Measurements from ENCODE around the gene WDR6.
"Not testable (repeated sequence)": the region's sequence is repeated elsewhere in the genome, so short reads cannot be mapped to it uniquely, and the experiment has no call there.

WDR6 gene

DNA sequence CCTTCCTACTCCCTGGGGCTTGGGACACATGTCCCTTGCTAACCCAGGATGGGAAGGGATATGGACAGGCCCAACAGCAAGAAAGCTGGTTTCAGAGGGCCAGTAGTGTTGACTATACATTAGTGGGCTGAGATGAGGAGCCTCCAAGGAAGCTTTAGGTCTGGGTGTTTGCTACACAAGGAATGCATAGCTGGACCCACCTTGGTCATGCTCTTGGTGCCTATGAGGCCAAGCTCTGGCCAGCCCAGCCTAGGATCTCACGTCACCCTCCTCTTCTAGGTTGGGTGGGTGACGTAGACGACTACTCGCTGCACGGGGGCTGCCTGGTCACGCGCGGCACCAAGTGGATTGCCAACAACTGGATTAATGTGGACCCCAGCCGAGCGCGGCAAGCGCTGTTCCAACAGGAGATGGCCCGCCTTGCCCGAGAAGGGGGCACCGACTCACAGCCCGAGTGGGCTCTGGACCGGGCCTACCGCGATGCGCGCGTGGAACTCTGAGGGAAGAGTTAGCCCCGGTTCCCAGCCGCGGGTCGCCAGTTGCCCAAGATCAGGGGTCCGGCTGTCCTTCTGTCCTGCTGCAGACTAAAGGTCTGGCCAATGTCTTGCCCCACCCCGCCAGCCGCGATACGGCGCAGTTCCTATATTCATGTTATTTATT, 653 bp upstream of the WDR6 start:
- Histone ChIP-seq H3K27ac (ENCODE audit: insufficient read depth in 1 of 2, low read depth in 1 of 2, low read length in 2 of 2, poor library complexity in 1 of 2, severe bottlenecking in 2 of 2) (peak overlapping the region in 1 of 2 experiments; percentile 94), H3K36me3 (ENCODE audit: control insufficient read depth in 4 of 4, insufficient read depth in 4 of 4, low read length in 3 of 4) (peaks cover 0 to 20% (median 9%) of the 10 kb centered on the region in 4 experiments), H3K9me3 (ENCODE audit: control extremely low read depth in 1 of 5, control insufficient read depth in 4 of 5, insufficient read depth in 2 of 5, low read depth in 1 of 5, low read length in 4 of 5) (no peaks in the 10 kb centered on the region), H3K4me1 (ENCODE audit: control extremely low read depth in 1 of 4, control insufficient read depth in 4 of 4, insufficient read depth in 4 of 4, low read length in 3 of 4) (peaks cover 1 to 23% (median 23%) of the 10 kb centered on the region in 4 experiments), H3K27me3 (replicated peaks in 2 of 5; ENCODE audit: control insufficient read depth in 4 of 5, insufficient read depth in 5 of 5, low read length in 4 of 5) (no peaks in the 10 kb centered on the region), H3K4me3 (ENCODE audit: control insufficient read depth in 1 of 7, extremely low read depth in 1 of 7, insufficient read depth in 4 of 7, low read depth in 2 of 7, low read length in 6 of 7) (peak overlapping the region; percentile 58 to 87 (median 83))
- ChIA-PET CTCF (interaction anchor here (0.7 to 19.2 kb wide), 7 partner anchors 12 to 1331 kb away, joined by 3 to 386 read pairs (median 3); partner anchors contain the start of genes DALRD3, IMPDH2, NDUFAF3 and P4HTM), POLR2A (interaction anchor here (0.6 to 4.4 kb wide), 9 partner anchors 9 to 127 kb away, joined by 3 to 69 read pairs (median 8); partner anchors contain the start of genes ARIH2, DALRD3, IMPDH2 and NDUFAF3)
- WGBS (ENCODE audit: insufficient coverage) = 2% methylated on average over 28 of the region's 32 CpGs
- DNase-seq = peak in 2 of 3 donors; percentile 60 to 73

DNA sequence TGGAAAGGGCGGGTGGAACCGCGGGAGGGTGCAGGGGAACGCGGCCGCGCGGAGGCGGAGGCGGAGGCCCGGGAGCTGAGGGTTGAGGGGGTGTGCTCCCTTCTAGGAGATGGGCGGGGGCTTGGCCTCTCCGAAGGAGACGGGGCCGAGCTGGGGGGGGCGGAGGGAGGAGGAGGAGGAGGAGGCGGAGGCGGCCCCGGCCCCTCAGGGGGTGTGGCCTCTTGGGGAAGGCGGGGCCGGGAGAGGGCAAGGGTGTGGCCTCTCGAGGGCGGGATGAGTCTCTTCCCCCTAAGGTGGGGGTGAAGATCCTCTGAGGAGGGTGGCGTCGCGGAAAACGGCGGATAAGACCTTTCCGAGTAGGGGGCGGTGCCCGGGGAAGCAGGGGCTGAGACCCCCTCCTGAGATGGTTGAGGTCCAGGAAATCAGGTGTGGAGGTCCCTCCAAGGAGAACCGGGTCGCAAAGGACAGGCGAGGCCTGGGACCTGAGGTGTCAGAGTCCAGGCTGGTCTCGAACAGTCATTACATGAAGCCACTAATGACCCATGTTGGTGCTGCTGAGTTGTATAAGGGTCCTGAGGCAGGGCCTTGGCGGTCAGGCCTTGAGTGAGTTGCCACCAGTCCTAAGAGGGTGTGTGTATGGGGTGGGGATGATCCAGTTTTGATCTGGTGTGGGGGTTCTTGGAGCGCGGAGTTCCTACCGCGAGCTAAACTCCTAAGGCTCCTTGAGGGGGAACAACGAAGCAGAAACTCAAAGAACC, 759 bp downstream of the WDR6 start:
- CTCF ChIA-PET = interaction anchor here (0.9 to 19.2 kb wide), 4 partner anchors 10 to 26 kb away, joined by 3 to 386 read pairs (median 48); partner anchors contain the start of genes DALRD3, IMPDH2, NDUFAF3 and P4HTM
- Histone ChIP-seq H3K27ac (ENCODE audit: insufficient read depth in 1 of 2, low read depth in 1 of 2, low read length in 2 of 2, poor library complexity in 1 of 2, severe bottlenecking in 2 of 2) (peak overlapping the region; percentile 85 to 94), H3K9me3 (ENCODE audit: control extremely low read depth in 1 of 5, control insufficient read depth in 4 of 5, insufficient read depth in 2 of 5, low read depth in 1 of 5, low read length in 4 of 5) (no peaks in the 10 kb centered on the region), H3K27me3 (replicated peaks in 2 of 5; ENCODE audit: control insufficient read depth in 4 of 5, insufficient read depth in 5 of 5, low read length in 4 of 5) (no peaks in the 10 kb centered on the region), H3K4me1 (ENCODE audit: control extremely low read depth in 1 of 4, control insufficient read depth in 4 of 4, insufficient read depth in 4 of 4, low read length in 3 of 4) (peaks cover 1 to 23% (median 23%) of the 10 kb centered on the region in 4 experiments), H3K4me3 (ENCODE audit: control insufficient read depth in 1 of 7, extremely low read depth in 1 of 7, insufficient read depth in 4 of 7, low read depth in 2 of 7, low read length in 6 of 7) (peak overlapping the region; percentile 45 to 87 (median 83)), H3K36me3 (ENCODE audit: control insufficient read depth in 4 of 4, insufficient read depth in 4 of 4, low read length in 3 of 4) (peaks cover 3 to 27% (median 23%) of the 10 kb centered on the region in 4 experiments)
- DNase-seq = peak; percentile 76 to 91 (median 88)
- POLR2A ChIA-PET = interaction anchor here (0.5 to 4.4 kb wide), 8 partner anchors 10 to 710 kb away, joined by 5 to 69 read pairs (median 8); partner anchors contain the start of genes ARIH2, DALRD3, IMPDH2 and NDUFAF3
- WGBS (ENCODE audit: insufficient coverage) = 28% methylated on average over 27 of the region's 41 CpGs

DNA sequence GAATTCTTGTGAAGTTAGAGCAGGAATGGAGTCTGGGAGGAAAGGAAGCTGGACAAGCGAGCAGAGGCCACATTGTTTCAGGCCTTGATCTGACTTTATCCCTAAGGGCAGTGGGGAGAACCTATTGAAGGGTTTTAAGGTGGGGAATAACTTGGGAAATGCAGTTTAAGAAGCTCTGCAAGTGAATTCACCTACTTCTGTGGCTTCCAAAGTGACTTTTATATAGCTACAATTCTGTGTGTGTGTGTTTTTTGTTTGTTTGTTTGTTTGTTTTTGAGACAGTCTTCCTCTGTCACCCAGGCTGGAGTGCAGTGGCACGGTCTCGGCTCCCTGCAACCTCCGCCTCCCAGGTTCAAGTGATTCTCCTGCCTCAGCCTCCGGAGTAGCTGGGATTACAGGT, 1.4 kb downstream of the WDR6 start:
- H3K4me3 ChIP-seq (ENCODE audit: control insufficient read depth in 1 of 7, extremely low read depth in 1 of 7, insufficient read depth in 4 of 7, low read depth in 2 of 7, low read length in 6 of 7) = peak overlapping the region in 5 of 7 experiments; percentile 50 to 87 (median 84)
- 100% methylated on average over 4 of the region's 5 CpGs for WGBS (ENCODE audit: insufficient coverage)

DNA sequence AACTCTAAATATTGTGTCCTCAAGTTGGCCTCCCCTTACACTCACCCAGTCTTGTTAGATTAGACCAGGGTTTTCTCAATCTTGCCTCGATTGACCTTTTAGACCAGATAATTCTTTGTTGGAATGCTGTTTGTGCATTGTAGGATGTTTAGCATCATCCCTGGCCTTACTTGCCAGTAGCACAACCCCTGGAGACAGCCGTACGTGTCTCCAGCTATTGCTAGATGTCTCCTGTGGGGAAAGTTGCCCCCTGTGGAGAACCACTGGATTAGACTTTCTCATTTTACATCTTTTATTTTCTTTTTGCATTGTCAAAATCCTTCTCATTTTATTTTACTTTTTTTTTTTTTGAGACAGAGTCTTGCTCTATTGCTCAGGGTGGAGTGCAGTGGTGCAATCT, 2.2 kb downstream of the WDR6 start:
- Histone ChIP-seq H3K27ac (ENCODE audit: insufficient read depth in 1 of 2, low read depth in 1 of 2, low read length in 2 of 2, poor library complexity in 1 of 2, severe bottlenecking in 2 of 2) (no peak overlapping the region), H3K4me1 (ENCODE audit: control extremely low read depth in 1 of 4, control insufficient read depth in 4 of 4, insufficient read depth in 4 of 4, low read length in 3 of 4) (peaks cover 1 to 23% (median 23%) of the 10 kb centered on the region in 4 experiments)
- no peak for DNase-seq

More for the DNA sequence above, 1.4 kb downstream of the WDR6 start:
- DNase-seq; H3K9me3 ChIP-seq (ENCODE audit: control extremely low read depth in 1 of 5, control insufficient read depth in 4 of 5, insufficient read depth in 2 of 5, low read depth in 1 of 5, low read length in 4 of 5); H3K27me3 ChIP-seq (replicated peaks in 2 of 5; ENCODE audit: control insufficient read depth in 4 of 5, insufficient read depth in 5 of 5, low read length in 4 of 5): not testable (repeated sequence)
- Histone ChIP-seq H3K27ac (ENCODE audit: insufficient read depth in 1 of 2, low read depth in 1 of 2, low read length in 2 of 2, poor library complexity in 1 of 2, severe bottlenecking in 2 of 2) (peak overlapping the region in 1 of 2 experiments; percentile 94), H3K4me1 (ENCODE audit: control extremely low read depth in 1 of 4, control insufficient read depth in 4 of 4, insufficient read depth in 4 of 4, low read length in 3 of 4) (peaks cover 1 to 23% (median 23%) of the 10 kb centered on the region in 4 experiments), H3K36me3 (ENCODE audit: control insufficient read depth in 4 of 4, insufficient read depth in 4 of 4, low read length in 3 of 4) (peaks cover 3 to 34% (median 29%) of the 10 kb centered on the region in 4 experiments)
- CTCF ChIA-PET = interaction anchor here (0.9 to 19.2 kb wide), 5 partner anchors 10 to 85 kb away, joined by 3 to 386 read pairs (median 3); partner anchors contain the start of genes DALRD3, NDUFAF3, P4HTM and QRICH1
- POLR2A ChIA-PET = interaction anchor here (0.9 to 4.4 kb wide), 4 partner anchors 13 to 20 kb away, joined by 4 to 69 read pairs (median 25); partner anchors contain the start of genes IMPDH2, NDUFAF3 and P4HTM

DNA sequence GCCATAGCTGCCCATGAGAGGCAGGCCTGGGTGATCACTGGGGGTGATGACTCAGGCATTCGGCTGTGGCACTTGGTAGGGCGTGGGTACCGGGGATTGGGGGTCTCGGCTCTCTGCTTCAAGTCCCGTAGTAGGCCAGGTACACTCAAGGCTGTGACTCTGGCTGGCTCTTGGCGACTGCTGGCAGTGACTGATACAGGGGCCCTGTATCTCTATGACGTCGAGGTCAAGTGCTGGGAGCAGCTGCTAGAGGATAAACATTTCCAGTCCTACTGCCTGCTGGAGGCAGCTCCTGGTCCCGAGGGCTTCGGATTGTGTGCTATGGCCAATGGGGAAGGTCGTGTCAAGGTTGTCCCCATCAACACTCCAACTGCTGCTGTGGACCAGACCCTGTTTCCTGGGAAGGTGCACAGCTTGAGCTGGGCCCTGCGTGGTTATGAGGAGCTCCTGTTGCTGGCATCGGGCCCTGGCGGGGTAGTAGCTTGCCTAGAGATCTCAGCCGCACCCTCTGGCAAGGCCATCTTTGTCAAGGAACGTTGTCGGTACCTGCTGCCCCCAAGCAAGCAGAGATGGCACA, 5.3 kb downstream of the WDR6 start:
- 94% methylated on average over 16 of the region's 17 CpGs for WGBS (ENCODE audit: insufficient coverage)

More for the DNA sequence above, 2.2 kb downstream of the WDR6 start:
- Histone ChIP-seq H3K36me3 (ENCODE audit: control insufficient read depth in 4 of 4, insufficient read depth in 4 of 4, low read length in 3 of 4) (peaks cover 3 to 40% (median 32%) of the 10 kb centered on the region in 4 experiments), H3K27me3 (replicated peaks in 2 of 5; ENCODE audit: control insufficient read depth in 4 of 5, insufficient read depth in 5 of 5, low read length in 4 of 5) (no peaks in the 10 kb centered on the region), H3K9me3 (ENCODE audit: control extremely low read depth in 1 of 5, control insufficient read depth in 4 of 5, insufficient read depth in 2 of 5, low read depth in 1 of 5, low read length in 4 of 5) (no peaks in the 10 kb centered on the region), H3K4me3 (ENCODE audit: control insufficient read depth in 1 of 7, extremely low read depth in 1 of 7, insufficient read depth in 4 of 7, low read depth in 2 of 7, low read length in 6 of 7) (no peak overlapping the region)
- POLR2A ChIA-PET = interaction anchor here (0.9 to 4.4 kb wide), 2 partner anchors 12 to 19 kb away, joined by 4 to 69 read pairs; partner anchors contain the start of gene P4HTM
- CTCF ChIA-PET = interaction anchor here (0.7 to 19.2 kb wide), 5 partner anchors 9 to 170 kb away, joined by 3 to 386 read pairs (median 5); partner anchors contain the start of genes DALRD3, NDUFAF3, P4HTM and QRICH1
- WGBS (ENCODE audit: insufficient coverage) = no CpG with 5 or more reads among the region's 3 CpGs

DNA sequence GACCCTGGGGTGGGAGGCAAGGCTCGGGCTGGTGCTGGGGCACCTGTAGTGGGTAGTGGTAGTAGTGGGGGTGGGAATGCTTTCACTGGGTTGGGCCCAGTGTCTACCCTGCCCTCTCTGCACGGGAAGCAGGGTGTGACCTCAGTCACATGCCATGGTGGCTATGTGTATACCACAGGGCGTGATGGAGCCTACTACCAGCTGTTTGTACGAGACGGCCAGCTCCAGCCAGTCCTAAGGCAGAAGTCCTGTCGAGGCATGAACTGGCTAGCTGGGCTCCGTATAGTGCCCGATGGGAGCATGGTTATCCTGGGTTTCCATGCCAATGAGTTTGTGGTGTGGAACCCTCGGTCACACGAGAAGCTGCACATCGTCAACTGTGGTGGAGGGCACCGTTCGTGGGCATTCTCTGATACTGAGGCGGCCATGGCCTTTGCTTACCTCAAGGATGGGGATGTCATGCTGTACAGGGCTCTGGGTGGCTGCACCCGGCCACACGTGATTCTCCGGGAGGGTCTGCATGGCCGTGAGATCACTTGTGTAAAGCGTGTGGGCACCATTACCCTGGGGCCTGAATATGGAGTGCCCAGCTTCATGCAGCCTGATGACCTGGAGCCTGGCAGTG, 6.0 kb downstream of the WDR6 start:
- Histone ChIP-seq H3K27ac (ENCODE audit: insufficient read depth in 1 of 2, low read depth in 1 of 2, low read length in 2 of 2, poor library complexity in 1 of 2, severe bottlenecking in 2 of 2) (no peak overlapping the region), H3K9me3 (ENCODE audit: control extremely low read depth in 1 of 5, control insufficient read depth in 4 of 5, insufficient read depth in 2 of 5, low read depth in 1 of 5, low read length in 4 of 5) (no peaks in the 10 kb centered on the region), H3K27me3 (replicated peaks in 2 of 5; ENCODE audit: control insufficient read depth in 4 of 5, insufficient read depth in 5 of 5, low read length in 4 of 5) (no peaks in the 10 kb centered on the region), H3K4me3 (ENCODE audit: control insufficient read depth in 1 of 7, extremely low read depth in 1 of 7, insufficient read depth in 4 of 7, low read depth in 2 of 7, low read length in 6 of 7) (no peak overlapping the region), H3K36me3 (ENCODE audit: control insufficient read depth in 4 of 4, insufficient read depth in 4 of 4, low read length in 3 of 4) (peaks cover 3 to 63% (median 52%) of the 10 kb centered on the region in 4 experiments), H3K4me1 (ENCODE audit: control extremely low read depth in 1 of 4, control insufficient read depth in 4 of 4, insufficient read depth in 4 of 4, low read length in 3 of 4) (peaks cover 0 to 18% (median 14%) of the 10 kb centered on the region in 4 experiments)
- DNase-seq = no peak
- WGBS (ENCODE audit: insufficient coverage) = 94% methylated on average over 19 of the region's 19 CpGs
- POLR2A ChIA-PET = interaction anchor here (1.2 to 2.0 kb wide), 5 partner anchors 9 to 27 kb away, joined by 3 to 4 read pairs (median 3); partner anchors contain the start of gene P4HTM
- CTCF ChIA-PET = interaction anchor here (0.5 to 19.2 kb wide), 10 partner anchors 6 to 475 kb away, joined by 3 to 386 read pairs (median 5); partner anchors contain the start of genes NDUFAF3, P4HTM and WDR6

More for the DNA sequence above, 5.3 kb downstream of the WDR6 start:
- Histone ChIP-seq H3K4me1 (ENCODE audit: control extremely low read depth in 1 of 4, control insufficient read depth in 4 of 4, insufficient read depth in 4 of 4, low read length in 3 of 4) (peaks cover 0 to 17% (median 16%) of the 10 kb centered on the region in 4 experiments), H3K9me3 (ENCODE audit: control extremely low read depth in 1 of 5, control insufficient read depth in 4 of 5, insufficient read depth in 2 of 5, low read depth in 1 of 5, low read length in 4 of 5) (no peaks in the 10 kb centered on the region), H3K27me3 (replicated peaks in 2 of 5; ENCODE audit: control insufficient read depth in 4 of 5, insufficient read depth in 5 of 5, low read length in 4 of 5) (no peaks in the 10 kb centered on the region), H3K27ac (ENCODE audit: insufficient read depth in 1 of 2, low read depth in 1 of 2, low read length in 2 of 2, poor library complexity in 1 of 2, severe bottlenecking in 2 of 2) (no peak overlapping the region), H3K4me3 (ENCODE audit: control insufficient read depth in 1 of 7, extremely low read depth in 1 of 7, insufficient read depth in 4 of 7, low read depth in 2 of 7, low read length in 6 of 7) (no peak overlapping the region), H3K36me3 (ENCODE audit: control insufficient read depth in 4 of 4, insufficient read depth in 4 of 4, low read length in 3 of 4) (peaks cover 3 to 63% (median 52%) of the 10 kb centered on the region in 4 experiments)
- POLR2A ChIA-PET = interaction anchor here (1.2 to 2.0 kb wide), 5 partner anchors 9 to 26 kb away, joined by 3 to 7 read pairs (median 4); partner anchors contain the start of genes NDUFAF3 and P4HTM
- DNase-seq = no peak
- CTCF ChIA-PET = interaction anchor here (0.9 to 19.2 kb wide), 6 partner anchors 9 to 120 kb away, joined by 3 to 386 read pairs (median 8); partner anchors contain the start of genes IMPDH2, NDUFAF3 and P4HTM

Measured in common myeloid progenitor, CD34-positive (primary cell).